VCaP (cell line): ENCODE measurements around the gene HSF2BP.
"Not testable (repeated sequence)": the region's sequence is repeated elsewhere in the genome, so short reads cannot be mapped to it uniquely, and the experiment has no call there.

Experiments
- H3K27ac ChIP-seq: fragments of 450-650 bp; 2 replicates; pipeline ENCODE4 v1.5.1; 2017
- TF ChIP-seq, protein P1 (sequence below): fragments of 450-650 bp; conservative IDR thresholded peaks from 2 replicates; pipeline ENCODE4 v1.5.1; 2017; ENCODE audit warnings: mild to moderate bottlenecking, moderate library complexity

The HSF2BP gene

GRCh38 chr21:43624339-43624738 lies 34.9 kb downstream of the HSF2BP start:
- TF ChIP-seq, protein P1, sequence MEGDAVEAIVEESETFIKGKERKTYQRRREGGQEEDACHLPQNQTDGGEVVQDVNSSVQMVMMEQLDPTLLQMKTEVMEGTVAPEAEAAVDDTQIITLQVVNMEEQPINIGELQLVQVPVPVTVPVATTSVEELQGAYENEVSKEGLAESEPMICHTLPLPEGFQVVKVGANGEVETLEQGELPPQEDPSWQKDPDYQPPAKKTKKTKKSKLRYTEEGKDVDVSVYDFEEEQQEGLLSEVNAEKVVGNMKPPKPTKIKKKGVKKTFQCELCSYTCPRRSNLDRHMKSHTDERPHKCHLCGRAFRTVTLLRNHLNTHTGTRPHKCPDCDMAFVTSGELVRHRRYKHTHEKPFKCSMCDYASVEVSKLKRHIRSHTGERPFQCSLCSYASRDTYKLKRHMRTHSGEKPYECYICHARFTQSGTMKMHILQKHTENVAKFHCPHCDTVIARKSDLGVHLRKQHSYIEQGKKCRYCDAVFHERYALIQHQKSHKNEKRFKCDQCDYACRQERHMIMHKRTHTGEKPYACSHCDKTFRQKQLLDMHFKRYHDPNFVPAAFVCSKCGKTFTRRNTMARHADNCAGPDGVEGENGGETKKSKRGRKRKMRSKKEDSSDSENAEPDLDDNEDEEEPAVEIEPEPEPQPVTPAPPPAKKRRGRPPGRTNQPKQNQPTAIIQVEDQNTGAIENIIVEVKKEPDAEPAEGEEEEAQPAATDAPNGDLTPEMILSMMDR = no peak; the same call in 1 of the 2 replicates
- no peak overlapping the region for H3K27ac ChIP-seq

DNA sequence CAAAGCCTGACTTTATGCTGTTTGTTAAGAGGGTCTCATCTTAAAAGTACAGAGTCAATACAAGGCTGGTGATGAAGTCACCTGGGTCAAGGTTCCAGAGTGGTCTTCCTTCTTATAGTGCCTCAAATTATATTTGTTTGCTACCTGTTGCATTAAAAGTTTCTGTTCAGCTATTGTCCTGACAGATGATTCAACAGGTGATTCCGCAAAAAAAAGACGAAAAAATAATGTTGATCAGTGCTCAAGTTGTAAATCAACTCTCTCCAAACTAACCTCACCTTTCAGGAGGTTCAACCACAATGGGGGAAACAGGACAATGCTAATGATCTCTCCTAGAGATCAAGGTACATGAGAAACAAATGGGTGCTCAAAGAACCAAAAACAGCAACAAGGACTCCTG lies 35.7 kb downstream of the HSF2BP start:
- TF ChIP-seq, protein P1 = no peak
- no peak overlapping the region for H3K27ac ChIP-seq

GRCh38 chr21:43622796-43623195 lies 36.5 kb downstream of the HSF2BP start:
- TF ChIP-seq, protein P1 = no peak
- H3K27ac ChIP-seq = no peak overlapping the region

DNA sequence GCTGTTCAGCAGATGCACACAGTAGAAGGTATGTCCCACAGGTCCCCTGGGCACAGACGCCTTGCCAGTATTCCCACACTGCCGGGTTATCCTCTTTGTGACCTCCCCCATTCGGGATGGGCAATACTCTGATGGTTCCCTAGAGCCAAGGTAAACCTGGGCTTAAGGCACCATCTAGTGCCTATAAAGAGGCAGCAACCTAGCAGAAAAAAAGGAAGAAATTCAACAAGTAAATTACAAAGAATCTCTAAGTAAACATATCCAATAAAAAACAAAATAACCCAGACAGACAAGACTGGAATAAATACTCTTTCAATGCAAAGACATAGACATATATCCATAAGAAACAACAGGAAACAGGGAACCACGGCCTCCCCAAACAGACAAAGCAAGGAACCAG lies 39.4 kb downstream of the HSF2BP start:
- H3K27ac ChIP-seq = no peak overlapping the region
- TF ChIP-seq, protein P1 = no peak

DNA sequence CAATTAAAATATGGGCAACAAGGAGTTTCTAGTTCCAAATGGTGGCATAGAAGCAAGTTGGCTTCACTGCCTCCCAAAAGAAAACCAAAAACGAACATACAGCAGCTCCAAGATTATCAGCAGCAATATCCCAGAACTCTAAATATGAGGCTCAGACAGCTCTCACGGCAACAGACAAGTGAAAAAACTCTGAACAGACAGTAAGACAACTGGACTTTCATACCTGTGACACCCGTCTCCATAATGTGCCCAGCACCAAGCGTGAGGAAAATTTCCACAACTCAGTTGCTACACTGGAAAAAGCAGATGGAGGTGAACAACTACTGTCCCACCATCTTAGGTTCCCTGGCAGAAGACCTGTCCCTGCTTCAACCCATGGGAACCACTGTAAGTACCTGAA lies 39.9 kb downstream of the HSF2BP start:
- TF ChIP-seq, protein P1 = no peak
- no peak overlapping the region for H3K27ac ChIP-seq

DNA sequence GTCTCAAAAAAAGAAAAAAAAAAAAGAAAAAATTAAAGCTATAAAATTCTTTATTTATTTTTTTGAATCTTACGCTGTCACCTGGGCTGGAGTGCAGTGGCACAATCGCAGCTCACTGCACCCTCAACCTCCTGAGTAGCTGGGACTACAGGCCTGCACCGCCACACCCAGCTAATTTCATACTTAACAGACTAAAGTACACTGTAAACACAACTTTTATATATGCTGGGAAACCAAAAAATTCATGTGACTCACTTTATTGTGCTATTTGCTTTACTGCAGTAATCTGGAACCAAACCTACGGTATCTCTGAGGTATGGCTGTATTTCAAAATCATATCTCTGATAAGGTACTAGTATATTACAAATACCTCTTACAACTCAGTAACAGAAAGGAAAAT lies 40.3 kb downstream of the HSF2BP start:
- TF ChIP-seq, protein P1 = no peak
- no peak overlapping the region for H3K27ac ChIP-seq

GRCh38 chr21:43616861-43617260 lies 42.4 kb downstream of the HSF2BP start:
- H3K27ac ChIP-seq = not testable (repeated sequence)

DNA sequence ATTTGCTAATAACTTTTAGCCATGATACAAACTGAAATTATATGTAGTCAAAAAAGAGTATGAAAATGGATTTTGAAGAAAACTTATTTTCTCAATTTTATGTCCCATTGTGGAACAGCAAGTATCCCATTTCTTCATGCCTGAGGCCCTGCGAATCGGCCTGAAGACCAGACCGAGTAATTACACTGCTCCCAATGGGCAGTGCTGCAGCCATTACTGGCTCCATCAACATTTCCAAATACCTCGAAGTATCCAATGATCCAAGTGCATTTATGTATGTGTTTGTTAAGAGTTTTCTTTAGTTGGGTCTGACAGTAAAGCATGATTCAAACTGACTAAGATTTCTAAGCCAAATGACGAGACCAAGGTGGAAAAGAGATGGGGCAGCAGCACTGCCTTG lies 44.4 kb downstream of the HSF2BP start:
- TF ChIP-seq, protein P1 = no peak
- no peak overlapping the region for H3K27ac ChIP-seq
